ENCODE data around the gene VAMP1.

Gene VAMP1

DNA sequence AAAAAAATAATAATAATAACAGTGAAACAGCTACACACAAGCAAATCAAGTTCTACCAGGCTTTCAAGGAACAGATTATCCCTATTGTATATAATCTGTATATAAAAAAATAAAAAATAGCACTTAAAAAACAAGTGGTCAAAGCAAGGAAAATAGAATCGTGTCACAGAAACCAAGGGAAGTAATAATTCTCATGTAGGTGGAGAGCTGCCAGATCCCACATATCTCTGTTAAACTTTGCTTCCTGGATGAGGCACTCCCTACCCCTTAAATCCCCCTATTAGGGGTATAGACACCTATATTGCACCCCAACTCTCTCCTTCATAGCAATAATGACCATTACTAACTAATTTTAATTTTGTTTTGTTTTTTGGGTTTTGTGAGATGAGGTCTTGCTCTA is 30.1 kb downstream of the VAMP1 start:
- no peak overlapping the region for H3K4me3 ChIP-seq (replicated peaks; ENCODE audit: low read depth, low read length)
- DNase-seq (ENCODE audit: extremely low read depth, insufficient read length): no peak
- H3K27me3 ChIP-seq (replicated peaks; ENCODE audit: control insufficient read depth, insufficient read depth, low read length): no peaks in the 10 kb centered on the region
- TF ChIP-seq, protein P1, sequence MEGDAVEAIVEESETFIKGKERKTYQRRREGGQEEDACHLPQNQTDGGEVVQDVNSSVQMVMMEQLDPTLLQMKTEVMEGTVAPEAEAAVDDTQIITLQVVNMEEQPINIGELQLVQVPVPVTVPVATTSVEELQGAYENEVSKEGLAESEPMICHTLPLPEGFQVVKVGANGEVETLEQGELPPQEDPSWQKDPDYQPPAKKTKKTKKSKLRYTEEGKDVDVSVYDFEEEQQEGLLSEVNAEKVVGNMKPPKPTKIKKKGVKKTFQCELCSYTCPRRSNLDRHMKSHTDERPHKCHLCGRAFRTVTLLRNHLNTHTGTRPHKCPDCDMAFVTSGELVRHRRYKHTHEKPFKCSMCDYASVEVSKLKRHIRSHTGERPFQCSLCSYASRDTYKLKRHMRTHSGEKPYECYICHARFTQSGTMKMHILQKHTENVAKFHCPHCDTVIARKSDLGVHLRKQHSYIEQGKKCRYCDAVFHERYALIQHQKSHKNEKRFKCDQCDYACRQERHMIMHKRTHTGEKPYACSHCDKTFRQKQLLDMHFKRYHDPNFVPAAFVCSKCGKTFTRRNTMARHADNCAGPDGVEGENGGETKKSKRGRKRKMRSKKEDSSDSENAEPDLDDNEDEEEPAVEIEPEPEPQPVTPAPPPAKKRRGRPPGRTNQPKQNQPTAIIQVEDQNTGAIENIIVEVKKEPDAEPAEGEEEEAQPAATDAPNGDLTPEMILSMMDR (IDR thresholded peaks at IDR 0.05; ENCODE audit: insufficient read depth, low read length, poor library complexity, severe bottlenecking): no peak
- H3K36me3 ChIP-seq (ENCODE audit: control insufficient read depth, insufficient read depth, low read length): no peaks in the 10 kb centered on the region

DNA sequence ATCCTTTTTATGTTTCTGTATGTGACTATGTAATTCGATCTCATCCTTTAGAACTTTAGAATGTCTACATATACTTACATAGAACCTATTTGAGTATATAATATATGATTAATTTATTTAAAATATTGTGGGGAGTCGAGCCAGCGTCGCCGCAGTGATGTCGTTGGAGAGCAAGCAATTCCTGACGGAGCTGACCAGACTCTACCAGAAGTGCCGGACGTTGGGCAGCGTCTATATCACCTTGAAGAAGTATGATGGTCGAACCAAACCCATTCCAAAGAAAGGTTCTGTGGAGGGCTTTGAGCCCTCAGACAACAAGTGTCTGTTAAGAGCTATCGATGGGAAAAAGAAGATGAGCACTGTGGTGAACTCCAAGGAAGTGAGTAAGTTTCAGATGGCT is 32.1 kb downstream of the VAMP1 start:
- Histone ChIP-seq H3K36me3 (ENCODE audit: control insufficient read depth, insufficient read depth, low read length) (no peaks in the 10 kb centered on the region), H3K4me3 (replicated peaks; ENCODE audit: low read depth, low read length) (no peak overlapping the region), H3K27me3 (replicated peaks; ENCODE audit: control insufficient read depth, insufficient read depth, low read length) (no peaks in the 10 kb centered on the region)
- TF ChIP-seq, protein P1 (IDR thresholded peaks at IDR 0.05; ENCODE audit: insufficient read depth, low read length, poor library complexity, severe bottlenecking): no peak
- DNase-seq (ENCODE audit: extremely low read depth, insufficient read length): no peak

- H3K4me3 ChIP-seq (replicated peaks; ENCODE audit: low read depth, low read length): no peak overlapping the region
- no peaks in the 10 kb centered on the region for H3K27me3 ChIP-seq (replicated peaks; ENCODE audit: control insufficient read depth, insufficient read depth, low read length)
- TF ChIP-seq, protein P1 (IDR thresholded peaks at IDR 0.05; ENCODE audit: insufficient read depth, low read length, poor library complexity, severe bottlenecking): no peak
- no peaks in the 10 kb centered on the region for H3K36me3 ChIP-seq (ENCODE audit: control insufficient read depth, insufficient read depth, low read length)
- no peak for DNase-seq (ENCODE audit: extremely low read depth, insufficient read length)
Measured at GRCh38 chr12:6437586-6437985, 32.9 kb downstream of the VAMP1 start.

- no peak for DNase-seq (ENCODE audit: extremely low read depth, insufficient read length)
- no peak overlapping the region for H3K4me3 ChIP-seq (replicated peaks; ENCODE audit: low read depth, low read length)
- no peaks in the 10 kb centered on the region for H3K36me3 ChIP-seq (ENCODE audit: control insufficient read depth, insufficient read depth, low read length)
- H3K27me3 ChIP-seq (replicated peaks; ENCODE audit: control insufficient read depth, insufficient read depth, low read length): no peaks in the 10 kb centered on the region
- TF ChIP-seq, protein P1 (IDR thresholded peaks at IDR 0.05; ENCODE audit: insufficient read depth, low read length, poor library complexity, severe bottlenecking): no peak
Measured at GRCh38 chr12:6435961-6436715, 34.3 kb downstream of the VAMP1 start.

DNA sequence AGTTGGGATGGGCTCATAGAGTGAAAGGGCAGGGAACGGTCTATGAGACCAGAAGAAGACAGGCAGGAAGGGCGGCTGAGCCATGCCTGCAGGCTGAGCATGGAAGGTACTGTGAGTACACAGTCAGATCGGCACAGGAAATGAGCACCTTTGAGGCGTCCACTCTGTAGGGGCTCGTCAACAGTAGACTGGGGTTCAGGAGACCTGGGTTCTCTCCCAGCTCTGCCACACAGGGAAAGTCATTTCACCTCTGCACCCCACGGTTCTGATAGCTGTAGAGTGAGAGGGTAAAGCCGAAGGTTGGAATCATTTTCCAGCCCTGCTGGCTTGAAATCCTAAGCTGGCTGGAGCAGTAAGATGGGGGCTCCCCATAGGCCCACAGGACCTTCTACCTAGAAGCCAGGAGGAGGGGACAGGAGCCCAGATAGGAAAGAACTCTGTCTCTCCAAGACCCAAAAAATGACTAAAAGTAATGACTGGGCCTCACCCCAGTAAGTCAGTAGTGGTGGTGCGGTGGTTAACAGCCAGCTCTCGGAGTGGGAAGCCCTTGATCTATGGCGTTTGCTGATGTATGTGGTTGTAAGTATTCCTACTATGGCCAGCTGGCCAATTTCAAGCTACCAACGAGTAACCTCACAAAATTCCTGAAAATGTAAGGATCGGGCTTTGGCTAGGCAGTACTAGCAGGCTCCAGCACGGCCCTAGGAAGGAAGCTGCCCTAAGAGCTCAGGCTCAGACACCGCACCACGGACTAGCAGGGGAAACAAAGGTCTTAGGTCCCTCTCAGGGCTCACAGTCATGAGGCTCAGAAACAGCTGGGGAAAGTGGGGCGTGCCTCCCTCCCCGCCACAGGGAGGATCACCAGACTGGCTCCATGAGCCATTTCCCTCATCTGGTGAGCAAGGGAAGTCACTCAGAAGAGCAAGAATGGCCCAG is 36.0 kb downstream of the VAMP1 start:
- Histone ChIP-seq H3K4me3 (replicated peaks; ENCODE audit: low read depth, low read length) (no peak overlapping the region), H3K36me3 (ENCODE audit: control insufficient read depth, insufficient read depth, low read length) (no peaks in the 10 kb centered on the region), H3K27me3 (replicated peaks; ENCODE audit: control insufficient read depth, insufficient read depth, low read length) (no peaks in the 10 kb centered on the region)
- TF ChIP-seq, protein P1 (IDR thresholded peaks at IDR 0.05; ENCODE audit: insufficient read depth, low read length, poor library complexity, severe bottlenecking): no peak
- no peak for DNase-seq (ENCODE audit: extremely low read depth, insufficient read length)

All from GM06990 (cell line).